Right lobe of liver (tissue), 4 donors: ENCODE data around the gene MAB21L2.

Experiments used
- CTCF ChIP-seq, 4 donors: fragments of 200-600 bp in 3 of 4; fragments of 450-650 bp in 1 of 4; IDR thresholded peaks; one replicate each; pipeline versions ENCODE4 v1.5.1 to v1.8.0; 2016 to 2022; ENCODE audit warnings: antibody characterized with exemption in 4 of 4, mild to moderate bottlenecking in 2 of 4
- POLR2A ChIP-seq: fragments of 450-650 bp; IDR thresholded peaks from one replicate; pipeline ENCODE4 v1.6.1; 2017; ENCODE audit warnings: antibody characterized with exemption, mild to moderate bottlenecking
- donor health status: DM: no; HTN: no; CAD: no.
- donor health status: DM: no; HTN: no; CAD: no.
- donor health status: DM: no; HTN: yes; CAD: no.

DNA sequence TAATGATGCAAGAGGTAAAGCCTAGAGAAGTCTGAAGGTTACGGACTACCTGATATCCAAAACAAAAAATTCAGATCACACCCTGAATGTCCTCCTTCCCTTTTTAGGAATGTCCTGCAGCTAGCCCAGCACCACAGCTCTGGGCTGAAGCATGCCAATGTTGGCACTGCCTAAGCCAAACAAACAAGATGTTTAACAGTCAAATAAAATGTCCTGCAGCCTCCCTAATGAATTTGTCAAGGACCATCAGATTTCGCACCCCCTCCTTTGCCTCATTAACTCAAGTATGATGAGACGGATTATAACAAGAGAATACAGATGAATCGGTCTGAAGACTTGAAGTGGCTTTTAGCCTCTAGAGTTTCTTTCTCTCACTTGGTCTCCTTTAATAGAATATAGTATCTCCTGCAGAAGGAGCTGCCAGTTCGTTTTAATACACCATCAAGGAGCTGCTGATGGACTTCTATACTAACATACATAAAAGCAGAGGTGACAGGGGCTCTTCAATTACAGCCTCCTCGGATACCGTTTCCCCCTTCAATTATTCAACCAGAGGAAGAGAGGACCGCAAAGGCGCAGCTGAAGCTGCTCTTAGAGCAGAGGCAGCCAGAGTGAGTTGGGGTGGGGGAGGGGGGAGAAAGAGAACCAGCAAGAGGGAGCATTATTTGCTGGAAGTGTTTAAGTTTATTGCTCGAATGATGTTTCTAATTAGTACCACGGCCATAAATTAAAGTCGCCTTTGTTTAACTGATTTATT lies 3.0 kb upstream of the MAB21L2 start:
- TF ChIP-seq CTCF (IDR thresholded peaks at IDR 0.05) (no peak), POLR2A (no peak)
